K562 (cell line): ENCODE results near the gene CGB3. TPM values are rescaled to one million over a fixed set of nuclear protein-coding genes. Genes with fewer than 3 reads are reported as not detected.

ENCODE experiments used
- CTCFL ChIP-seq: IDR thresholded peaks from 2 replicates; pipeline ENCODE4 v1.6.1; 2011; ENCODE audit warnings: borderline replicate concordance, low read depth, mild to moderate bottlenecking, moderate library complexity, low read length; ENCODE audit not compliant: insufficient read depth, poor library complexity, severe bottlenecking
- ETS2 ChIP-seq: IDR thresholded peaks from 2 replicates; pipeline ENCODE4 v1.6.1; 2016; ENCODE audit warnings: borderline replicate concordance, missing genetic modification characterization, mild to moderate bottlenecking, moderate library complexity, missing compliant biosample characterization; ENCODE audit not compliant: poor library complexity, severe bottlenecking
- EZH2 ChIP-seq: IDR thresholded peaks from 2 replicates; pipeline ENCODE4 v1.6.1; 2012; ENCODE audit warnings: low read depth, mild to moderate bottlenecking, inconsistent platforms, low read length, borderline replicate concordance
- FOXP1 ChIP-seq: sonication (generic); formaldehyde crosslinking; IDR thresholded peaks from 2 replicates; pipeline ENCODE4 v1.8.0; 2022; ENCODE audit warnings: mild to moderate bottlenecking, missing genetic modification reagents
- KAT7 ChIP-seq: sonication (generic); formaldehyde crosslinking; IDR thresholded peaks from 2 replicates; pipeline ENCODE4 v1.8.0; 2022; ENCODE audit warnings: missing genetic modification reagents, mild to moderate bottlenecking, borderline replicate concordance
- MTA3 ChIP-seq: fragments of 450-650 bp; formaldehyde crosslinking; IDR thresholded peaks from 2 replicates; pipeline ENCODE4 v1.6.1; 2017; ENCODE audit warnings: mild to moderate bottlenecking, borderline replicate concordance
- SP2 ChIP-seq: IDR thresholded peaks from 2 replicates; pipeline ENCODE4 v1.6.1; 2011; ENCODE audit warnings: mild to moderate bottlenecking, low read depth, low read length, moderate library complexity; ENCODE audit not compliant: poor library complexity, severe bottlenecking; ENCODE audit errors: extremely low read depth
- TEAD1 ChIP-seq, 2 experiments: fragments of 450-650 bp in 1 of 2; sonication (generic) in 1 of 2; formaldehyde crosslinking; IDR thresholded peaks; 2 replicates each; pipeline versions ENCODE4 v1.4.0 to v1.8.0; 2020 to 2022; ENCODE audit warnings: mild to moderate bottlenecking in 2 of 2, missing genetic modification reagents in 1 of 2
- TFAP4 ChIP-seq: sonication (generic); formaldehyde crosslinking; IDR thresholded peaks from 2 replicates; pipeline ENCODE4 v1.8.0; 2022; ENCODE audit warnings: missing genetic modification reagents, mild to moderate bottlenecking, moderate library complexity, borderline replicate concordance
- TSC22D4 ChIP-seq: fragments of 450-650 bp; IDR thresholded peaks from 2 replicates; pipeline ENCODE4 v1.6.1; 2016; ENCODE audit warnings: missing genetic modification characterization, missing biosample characterization, control low read depth
- UBTF ChIP-seq, 2 experiments: IDR thresholded peaks; 2 replicates each; pipeline ENCODE4 v1.6.1; 2012; ENCODE audit warnings: improper control_type of control experiment in 2 of 2, low read depth in 2 of 2, low read length in 2 of 2, borderline replicate concordance in 1 of 2
- ZEB2 ChIP-seq: fragments of 450-650 bp; IDR thresholded peaks from 2 replicates; pipeline ENCODE4 v1.6.1; 2016
- ZNF592 ChIP-seq: fragments of 450-650 bp; IDR thresholded peaks from 2 replicates; pipeline ENCODE4 v1.6.1; 2017; ENCODE audit warnings: antibody characterized with exemption, mild to moderate bottlenecking
- polyA plus RNA-seq, 8 experiments: library from polyadenylated mRNA; depleted of rRNA in 4 of 8; stranded (reverse) in 5 of 8; unstranded in 3 of 8; fragments of >200 nt; fragmentation: Nextera tagmentation in 2 of 8; fragmentation: Illumina TruSeq in 1 of 8; extraction: Ambion mirVana in 2 of 8; extraction: Trizol in 1 of 8; gene quantifications; 2 replicates each; pipeline versions ENCODE4 v1.2.1 to v1.2.3, GENCODE V29; 2011 to 2014; ENCODE audit warnings: inconsistent platforms in 1 of 8, missing spikeins in 1 of 8
- total RNA-seq, 7 experiments: library from RNA; depleted of rRNA in 6 of 7; stranded (reverse); fragments of >200 nt in 6 of 7; fragmentation: Illumina TruSeq in 2 of 7; extraction: Trizol in 2 of 7; gene quantifications; 2 replicates each; pipeline versions ENCODE4 v1.2.1 to v1.2.3, GENCODE V29; 2011 to 2021; ENCODE audit warnings: low replicate concordance in 1 of 7

Gene CGB3
- total and polyA plus RNA-seq, 9 of the 15 experiments (the other 6 are each of a cell fraction or from before 2014, with no cell fraction given), result not detected

DNA sequence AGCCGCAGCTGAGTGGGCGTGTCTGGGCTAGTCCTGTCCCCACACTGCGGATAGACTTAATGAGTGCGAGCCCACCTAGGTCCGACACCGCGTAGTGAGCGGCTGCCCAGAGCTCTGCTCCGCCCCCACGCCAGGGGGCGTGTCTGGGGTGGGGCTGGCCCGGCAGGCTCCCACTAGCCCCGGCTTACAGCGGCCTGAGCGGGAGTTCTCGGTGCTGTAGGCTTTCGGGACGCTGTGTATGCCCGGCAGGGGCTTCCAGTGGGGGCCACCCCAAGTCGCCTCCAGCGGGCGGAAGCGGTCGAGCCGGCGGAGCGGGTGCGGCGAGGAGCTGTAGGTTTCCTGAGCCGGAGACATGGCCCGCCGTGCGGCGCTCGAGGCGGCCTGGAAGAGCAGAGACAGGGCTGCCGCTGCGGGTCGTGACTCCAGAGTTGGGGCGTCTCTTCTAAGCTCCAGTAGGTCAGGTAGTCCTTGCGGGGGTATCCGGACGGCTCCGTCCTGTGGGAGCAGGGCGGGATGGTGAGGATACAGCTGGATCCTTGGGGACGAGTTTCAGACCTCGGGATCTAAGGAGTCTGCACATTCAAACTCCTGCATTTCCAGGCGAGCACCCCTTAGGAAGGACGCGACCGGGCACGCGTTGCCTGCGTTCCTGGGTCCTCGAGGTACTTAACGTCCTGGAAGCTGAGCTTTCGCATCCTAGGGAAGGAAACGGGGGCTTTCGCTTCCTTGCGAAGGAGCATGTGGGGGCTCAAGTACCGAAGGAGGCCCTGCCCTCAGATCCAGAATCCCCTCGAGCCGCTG is 32.2 kb upstream of the CGB3 start (continued):
- 0 out of 4 replicates have a peak, but pooled peaks of 1 of the 2 experiments have one; percentile 71 for TF ChIP-seq UBTF (IDR thresholded peaks at IDR 0.05; ENCODE audit: borderline replicate concordance in 1 of 2, low read depth in 2 of 2, low read length in 2 of 2)
- TF ChIP-seq TEAD1 (CRISPR knock-in tag; IDR thresholded peaks at IDR 0.05), result 0 out of 4 replicates have a peak, but pooled peaks of 1 of the 2 experiments have one; percentile 42
- peak; percentile 89 for TF ChIP-seq CTCFL
- TF ChIP-seq MTA3, result peak; percentile 64; the same call in 1 of the 2 replicates
- no peak for TF ChIP-seq FOXP1 (CRISPR knock-in tag)
- TF ChIP-seq KAT7, result no peak
- TF ChIP-seq TSC22D4 (tag), result no peak
- TF ChIP-seq SP2, result peak; percentile 29
- no peak for TF ChIP-seq EZH2
- TF ChIP-seq ZEB2, result no peak
- no peak for TF ChIP-seq ETS2 (tag)
- no peak for TF ChIP-seq ZNF592
- peak; percentile 50; the same call in 1 of the 2 replicates for TF ChIP-seq TFAP4 (CRISPR knock-in tag)
